ENCODE results near the gene TBX4. TPM values are rescaled to one million over a fixed set of nuclear protein-coding genes. Genes with fewer than 3 reads are reported as not detected.

Gene TBX4
- total RNA-seq, 1 experiment from 2014 or later = not detected

GRCh38 chr17:61510237-61510636 is 58.0 kb downstream of the TBX4 start:
- Histone ChIP-seq H2BK20ac (ENCODE audit: low read depth, low read length, poor library complexity, severe bottlenecking) (no peak overlapping the region), H4K5ac (ENCODE audit: insufficient read length, low read depth, low read length) (no peak overlapping the region), H2AK5ac (ENCODE audit: insufficient read length, low read length) (no peak overlapping the region), H3T11ph (ENCODE audit: low read length) (no peak overlapping the region), H2BK5ac (ENCODE audit: insufficient read length, low read length) (no peak overlapping the region), H3K4me2 (ENCODE audit: insufficient read depth, insufficient read length, low read length) (no peak overlapping the region), H3K56ac (ENCODE audit: insufficient read length, low read depth, low read length) (no peak overlapping the region), H4K91ac (ENCODE audit: insufficient read length, low read depth, low read length) (no peak overlapping the region), H3K4ac (ENCODE audit: low read depth, low read length) (no peak overlapping the region), H3K23me2 (ENCODE audit: insufficient read length, low read depth, low read length, poor library complexity, severe bottlenecking) (no peaks in the 10 kb centered on the region), H3K23ac (ENCODE audit: insufficient read length, low read depth, low read length) (no peak overlapping the region), H2AFZ (ENCODE audit: low read length) (no peak overlapping the region), H2BK120ac (ENCODE audit: low read depth, low read length, poor library complexity, severe bottlenecking) (no peak overlapping the region), H3K27me3 (ENCODE audit: insufficient read depth, low read length) (no peaks in the 10 kb centered on the region), H3K14ac (ENCODE audit: insufficient read depth, low read length) (no peak overlapping the region), H3K79me2 (ENCODE audit: insufficient read depth, low read length) (no peaks in the 10 kb centered on the region), H3K4me1 (ENCODE audit: insufficient read depth, low read length) (no peaks in the 10 kb centered on the region), H3K9me3 (ENCODE audit: control insufficient read depth, low read depth, low read length) (no peaks in the 10 kb centered on the region), H3K79me1 (ENCODE audit: insufficient read depth, low read depth, low read length, poor library complexity, severe bottlenecking) (no peaks in the 10 kb centered on the region), H3K9ac (ENCODE audit: extremely low read depth, insufficient read length, low read length) (no peak overlapping the region), H3K27ac (ENCODE audit: insufficient read length, low read depth, low read length) (no peak overlapping the region), H4K8ac (replicated peaks; ENCODE audit: insufficient read length, low read depth, low read length) (no peak overlapping the region), H2BK12ac (ENCODE audit: insufficient read length, low read depth, low read length) (no peak overlapping the region), H2BK15ac (ENCODE audit: low read depth, low read length) (no peak overlapping the region), H4K20me1 (ENCODE audit: control insufficient read depth, insufficient read depth, insufficient read length) (no peaks in the 10 kb centered on the region), H3K18ac (ENCODE audit: insufficient read length, low read depth, low read length) (no peak overlapping the region)
- WGBS (ENCODE audit: extremely low coverage, insufficient read length, low lambda C conversion rate) = no CpG with 5 or more reads among the region's 6 CpGs
- Mint-ChIP-seq H3K9me3 (no peaks in the 10 kb centered on the region), H3K27ac (no peak overlapping the region), H3K4me3 (no peak overlapping the region), H3K4me1 (peaks cover 0 to 5% of the 10 kb centered on the region in 2 experiments; a peak in 1 of 4 replicates), H3K36me3 (ENCODE audit: insufficient read depth in 1 of 3, low read depth in 3 of 3) (no peaks in the 10 kb centered on the region), H3K27me3 (ENCODE audit: low read depth) (peaks cover 5% of the 10 kb centered on the region)
- no peak for DNase-seq
- no peak for TF ChIP-seq CTCF (conservative IDR thresholded peaks at IDR 0.05)

All from H9 (cell line).